RWPE1 (cell line): ENCODE data around the gene SLC38A10.

ENCODE experiments used
- CTCF ChIA-PET: fragments of 350-600 bp; sonication (Branson Sonifier 250); formaldehyde crosslinking; extraction: SDS; loops from one replicate; lab custom pipeline; 2021; lab: Yijun Ruan, JAX
- POLR2A ChIA-PET: fragments of 400-600 bp; formaldehyde crosslinking; extraction: SDS; loops from one replicate; lab custom pipeline; 2020; ENCODE audit warnings: antibody characterized with exemption; ENCODE audit not compliant: low non-redundant PET; lab: Yijun Ruan, JAX
- DNase-seq: peaks from one replicate; pipeline ENCODE4 v3.0.0; 2012; ENCODE audit warnings: low spot score
- H3K27ac ChIP-seq: fragments of 450-650 bp; 2 replicates; pipeline ENCODE4 v1.5.1; 2017
- CTCF ChIP-seq: fragments of 450-650 bp; conservative IDR thresholded peaks from 2 replicates; pipeline ENCODE4 v1.5.1; 2017; ENCODE audit warnings: low read depth, mild to moderate bottlenecking

SLC38A10 gene

DNA sequence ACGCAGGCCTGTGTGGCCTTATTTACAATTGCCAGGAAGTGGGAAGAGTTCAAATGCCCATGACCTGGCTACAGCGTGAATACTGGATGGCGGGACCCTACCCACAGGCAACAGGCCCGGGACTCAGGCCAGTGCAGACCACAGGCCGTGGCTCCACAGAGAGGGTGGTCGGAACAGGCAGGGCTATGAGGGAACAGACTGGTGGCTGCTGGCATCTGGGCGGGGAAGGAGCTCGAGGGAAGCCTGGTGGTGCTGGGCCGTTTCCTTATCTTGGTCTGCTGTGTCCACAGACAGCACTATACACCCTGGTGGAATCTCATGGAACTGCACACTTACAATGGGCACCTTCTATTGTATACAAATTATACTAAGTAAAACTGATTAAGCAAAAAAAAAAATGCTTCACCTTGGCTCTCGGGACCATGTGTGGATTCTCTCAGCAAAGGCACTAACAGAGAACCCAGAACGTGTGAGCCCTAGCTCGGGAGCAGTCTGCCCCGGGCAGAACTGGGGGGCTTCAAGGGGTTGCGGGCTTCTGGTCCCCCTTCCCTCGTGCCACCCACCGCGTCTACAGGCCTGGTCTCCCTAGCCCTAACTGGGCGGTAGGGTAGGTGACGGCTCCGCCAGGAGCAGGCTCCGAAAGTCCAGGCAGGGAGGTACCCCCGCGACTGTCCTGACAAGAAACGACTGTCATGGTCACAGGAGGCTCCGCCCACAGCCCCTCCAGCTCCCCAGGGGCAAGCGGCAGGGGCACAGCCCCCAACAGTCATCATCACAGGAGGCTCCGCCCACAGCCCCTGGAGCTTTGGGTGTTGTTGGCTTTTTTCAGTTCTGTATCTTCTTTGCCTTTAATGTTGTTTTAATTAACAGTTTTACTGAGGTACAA, 94.2 kb downstream of the SLC38A10 start:
- CTCF ChIA-PET, result interaction anchor here (0.6 to 1.5 kb wide), 8 partner anchors 12 to 58 kb away, joined by 3 to 8 read pairs (median 4); no protein-coding TSS in a partner anchor
- DNase-seq, result peak; percentile 33
- POLR2A ChIA-PET, result no interaction called here
- TF ChIP-seq CTCF, result peak; percentile 39
- H3K27ac ChIP-seq, result no peak overlapping the region

- ChIA-PET CTCF (interaction anchor here (0.6 to 1.5 kb wide), 7 partner anchors 11 to 58 kb away, joined by 3 to 7 read pairs (median 3); no protein-coding TSS in a partner anchor), POLR2A (no interaction called here)
- no peak overlapping the region for H3K27ac ChIP-seq
- TF ChIP-seq CTCF, result no peak
- DNase-seq, result no peak
These were observed 94.9 kb downstream of the SLC38A10 start for GRCh38 chr17:81200201-81200600.

DNA sequence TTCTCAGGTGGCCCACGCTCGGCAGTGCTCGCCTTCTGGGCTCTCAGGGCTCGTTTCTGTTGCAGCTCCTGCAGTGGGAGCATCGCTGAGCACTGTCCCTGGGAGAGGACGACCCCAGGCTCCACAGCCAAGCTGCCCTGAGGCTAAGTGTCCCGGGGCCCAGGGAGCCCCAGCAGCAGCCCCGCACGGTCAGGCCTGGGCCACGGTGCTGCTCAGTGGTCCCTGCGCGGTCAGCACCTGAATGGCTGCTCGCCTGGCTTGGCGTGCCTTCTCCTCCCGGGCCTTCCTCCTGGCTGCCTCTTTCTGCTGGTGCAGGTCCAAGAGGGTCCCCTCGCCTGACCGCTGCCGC, 95.7 kb downstream of the SLC38A10 start:
- ChIA-PET CTCF (no interaction called here), POLR2A (no interaction called here)
- DNase-seq, result no peak
- H3K27ac ChIP-seq, result no peak overlapping the region
- TF ChIP-seq CTCF, result no peak

- DNase-seq, result no peak
- CTCF ChIA-PET, result interaction anchor here (0.5 to 0.9 kb wide), 3 partner anchors 56 to 425 kb away, joined by 3 to 5 read pairs (median 5); no protein-coding TSS in a partner anchor
- H3K27ac ChIP-seq, result no peak overlapping the region
- POLR2A ChIA-PET, result no interaction called here
- no peak for TF ChIP-seq CTCF
These were observed 96.2 kb downstream of the SLC38A10 start for GRCh38 chr17:81198826-81199481.

DNA sequence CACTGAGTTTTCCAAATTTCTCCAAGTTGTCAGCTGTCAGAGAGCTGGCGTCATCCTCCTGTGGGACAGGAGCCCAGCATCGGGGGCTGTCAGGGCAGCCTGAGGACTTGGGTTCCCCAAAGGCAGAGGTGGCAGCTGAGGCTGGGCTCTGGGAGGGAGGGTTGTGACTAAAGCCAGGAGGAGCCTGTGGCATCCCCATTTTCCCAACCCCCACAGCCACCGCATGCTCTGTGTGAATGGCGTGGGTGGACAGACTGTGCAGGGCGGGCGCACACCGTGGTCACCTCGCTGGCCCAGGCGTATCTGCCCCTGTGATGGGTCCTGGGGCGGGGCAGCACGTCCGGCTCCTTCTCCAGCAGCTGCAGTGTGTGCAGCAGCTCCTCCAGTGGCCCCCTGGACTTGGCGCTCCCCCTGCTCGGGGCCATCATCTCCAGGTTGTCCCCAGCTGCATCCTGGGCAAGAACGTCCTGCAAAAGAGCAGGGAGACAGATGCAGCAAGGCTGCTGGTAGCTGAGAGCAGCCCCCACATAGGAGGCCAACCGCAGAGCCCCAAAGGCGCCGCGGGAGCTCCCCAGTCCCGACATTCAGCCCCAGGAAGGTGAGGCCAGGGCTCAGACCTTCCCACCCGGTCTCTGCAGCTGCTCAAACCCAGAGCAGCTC, 97.1 kb downstream of the SLC38A10 start:
- ChIA-PET CTCF (interaction anchor here (0.5 to 0.9 kb wide), 3 partner anchors 55 to 424 kb away, joined by 3 to 5 read pairs (median 5); no protein-coding TSS in a partner anchor), POLR2A (no interaction called here)
- DNase-seq, result no peak
- TF ChIP-seq CTCF, result no peak
- H3K27ac ChIP-seq, result no peak overlapping the region

- ChIA-PET POLR2A (no interaction called here), CTCF (no interaction called here)
- DNase-seq, result no peak
- no peak for TF ChIP-seq CTCF
- no peak overlapping the region for H3K27ac ChIP-seq
These were observed 97.7 kb downstream of the SLC38A10 start for GRCh38 chr17:81197409-81197795.
